ENCODE measurements around the gene SCAF1.

DNA sequence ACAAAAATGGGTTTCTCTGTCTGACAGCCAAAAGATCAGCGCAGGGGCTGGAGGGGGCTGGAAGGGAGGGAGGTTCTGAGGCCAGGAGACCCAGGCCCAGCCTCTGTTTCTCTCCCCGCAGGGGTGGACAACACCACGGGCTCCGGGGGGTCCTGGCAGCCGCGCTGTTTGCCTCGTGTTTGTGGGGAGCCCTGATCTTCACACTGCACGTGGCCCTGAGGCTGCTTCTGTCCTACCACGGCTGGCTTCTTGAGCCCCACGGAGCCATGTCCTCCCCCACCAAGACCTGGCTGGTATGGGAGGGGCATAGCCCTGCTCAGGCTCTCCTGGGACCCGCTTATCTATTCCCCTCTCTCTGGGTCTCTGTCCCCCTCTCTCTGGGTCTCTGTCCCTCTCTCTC is 58.6 kb downstream of the SCAF1 start:
- TF ChIP-seq CTCF (IDR thresholded peaks at IDR 0.05) (no peak), POLR2A (IDR thresholded peaks at IDR 0.05) (no peak)

Measured in prostate gland (tissue), 2 donors.